ENCODE measurements around the gene WWOX.
"Not testable (repeated sequence)": the region's sequence is repeated elsewhere in the genome, so short reads cannot be mapped to it uniquely, and the experiment has no call there.

Gene WWOX

GRCh38 chr16:79013930-79014660, 914.6 kb downstream of the WWOX start:
- no peak for DNase-seq

GRCh38 chr16:79018650-79019429, 919.4 kb downstream of the WWOX start:
- no peak for DNase-seq

- no peak for DNase-seq
Observed at GRCh38 chr16:79019431-79019830, 920.0 kb downstream of the WWOX start.

- DNase-seq, result no peak
Observed at GRCh38 chr16:79021991-79022630, 922.7 kb downstream of the WWOX start.

- DNase-seq, result no peak
Observed at GRCh38 chr16:79026117-79026516, 926.7 kb downstream of the WWOX start.

- no peak for DNase-seq
Observed at GRCh38 chr16:79036541-79036940, 937.1 kb downstream of the WWOX start.

GRCh38 chr16:79037521-79038373, 938.3 kb downstream of the WWOX start:
- DNase-seq, result no peak

GRCh38 chr16:79041206-79041605, 941.8 kb downstream of the WWOX start:
- no peak for DNase-seq

- DNase-seq, result no peak
Observed at GRCh38 chr16:79042141-79042540, 942.7 kb downstream of the WWOX start.

- peak; percentile 9 for DNase-seq
Observed at GRCh38 chr16:79042886-79043285, 943.4 kb downstream of the WWOX start.

GRCh38 chr16:79045191-79045590, 945.7 kb downstream of the WWOX start:
- DNase-seq, result no peak

- DNase-seq, result peak; percentile 3
Observed at GRCh38 chr16:79047337-79047736, 947.9 kb downstream of the WWOX start.

- no peak for DNase-seq
Observed at GRCh38 chr16:79049040-79049439, 949.6 kb downstream of the WWOX start.

GRCh38 chr16:79050063-79050462, 950.6 kb downstream of the WWOX start:
- no peak for DNase-seq

GRCh38 chr16:79051313-79051712, 951.9 kb downstream of the WWOX start:
- DNase-seq, result no peak

- DNase-seq, result not testable (repeated sequence)
Observed at GRCh38 chr16:79052198-79052597, 952.7 kb downstream of the WWOX start.

- no peak for DNase-seq
Observed at GRCh38 chr16:79053577-79053976, 954.1 kb downstream of the WWOX start.

- no peak for DNase-seq
Observed at GRCh38 chr16:79054211-79054984, 954.9 kb downstream of the WWOX start.

GRCh38 chr16:79055251-79055970, 956.0 kb downstream of the WWOX start:
- no peak for DNase-seq

GRCh38 chr16:79061181-79061580, 961.7 kb downstream of the WWOX start:
- DNase-seq, result no peak

- DNase-seq, result no peak
Observed at GRCh38 chr16:79062336-79062735, 962.9 kb downstream of the WWOX start.

All from CD4-positive, alpha-beta T cell treated with Interferon gamma for 1 hour (primary cell).